ENCODE results near the gene INO80B.

Gene INO80B

DNA sequence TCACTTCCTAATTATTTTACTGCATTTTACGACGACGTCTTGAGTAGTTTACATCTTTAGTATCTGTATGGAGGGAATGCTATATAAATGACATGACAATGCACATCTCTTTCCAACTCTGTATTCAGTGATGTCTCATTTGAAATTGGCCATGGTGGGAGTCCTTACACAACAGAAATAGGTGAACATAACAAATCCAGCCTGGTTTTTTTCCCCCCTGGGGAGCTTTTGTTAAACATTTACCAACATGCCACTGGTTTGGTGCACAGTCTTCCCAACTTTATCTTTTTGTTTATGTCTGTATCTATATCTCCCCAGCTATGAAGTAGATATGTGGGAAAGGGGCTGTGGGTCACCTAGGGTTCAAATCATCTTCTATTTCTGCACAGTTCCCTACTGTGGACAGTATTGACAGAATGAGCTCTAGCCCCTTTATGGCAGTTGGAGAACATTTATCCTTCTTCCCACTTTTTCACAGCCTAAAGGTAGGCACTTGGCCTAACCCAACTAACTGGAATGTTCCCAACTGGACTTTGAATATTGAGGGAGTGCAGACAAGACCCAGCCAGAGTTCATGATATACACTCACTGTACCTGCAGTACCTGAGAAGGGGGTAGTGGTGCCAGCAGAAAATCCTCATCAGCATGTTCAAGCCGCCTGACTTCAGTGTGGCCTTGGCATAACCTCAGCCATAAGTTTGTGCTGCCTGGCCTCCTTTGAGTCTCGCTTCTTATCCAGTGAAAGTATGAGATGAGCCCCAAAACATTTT lies 7.5 kb upstream of the INO80B start:
- Histone ChIP-seq H3K27me3 (ENCODE audit: insufficient read depth, poor library complexity, severe bottlenecking) (peaks cover 17% of the 10 kb centered on the region), H3K27ac (replicated peaks) (no peak overlapping the region), H3K4me3 (replicated peaks; ENCODE audit: insufficient read depth, low read length) (no peak overlapping the region)
- TF ChIP-seq SPI1 (IDR thresholded peaks at IDR 0.05; ENCODE audit: borderline replicate concordance, low read depth), result no peak
- no peak for DNase-seq (ENCODE audit: low read depth in 1 of 2, low spot score in 1 of 2)

DNA sequence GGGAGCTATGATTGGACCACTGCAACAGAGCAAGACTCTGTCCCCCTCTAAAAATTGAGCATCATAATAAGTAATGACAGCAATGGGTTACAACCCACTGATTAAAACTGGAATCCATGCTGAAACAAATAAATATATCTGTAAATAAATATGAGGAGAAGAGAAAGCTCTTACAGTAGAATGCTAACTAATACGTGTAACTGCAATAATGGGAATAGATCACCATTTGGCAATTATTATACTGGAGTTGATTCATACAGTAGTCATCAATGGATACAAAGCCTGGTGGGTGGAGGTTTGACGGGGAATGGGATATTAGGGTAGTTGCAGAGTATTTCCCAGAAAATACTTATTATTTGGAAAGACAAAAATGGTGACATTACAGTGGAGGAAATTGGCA lies 6.1 kb upstream of the INO80B start:
- Histone ChIP-seq H3K27ac (replicated peaks) (no peak overlapping the region), H3K4me3 (replicated peaks; ENCODE audit: insufficient read depth, low read length) (no peak overlapping the region), H3K27me3 (ENCODE audit: insufficient read depth, poor library complexity, severe bottlenecking) (peaks cover 6% of the 10 kb centered on the region)
- DNase-seq (ENCODE audit: low read depth in 1 of 2, low spot score in 1 of 2), result no peak
- TF ChIP-seq SPI1 (IDR thresholded peaks at IDR 0.05; ENCODE audit: borderline replicate concordance, low read depth) (no peak), GABPA (IDR thresholded peaks at IDR 0.05; ENCODE audit: low read depth) (no peak), POLR2AphosphoS5 (IDR thresholded peaks at IDR 0.05; ENCODE audit: low read depth) (no peak)
- TF ChIP-seq, protein P1, sequence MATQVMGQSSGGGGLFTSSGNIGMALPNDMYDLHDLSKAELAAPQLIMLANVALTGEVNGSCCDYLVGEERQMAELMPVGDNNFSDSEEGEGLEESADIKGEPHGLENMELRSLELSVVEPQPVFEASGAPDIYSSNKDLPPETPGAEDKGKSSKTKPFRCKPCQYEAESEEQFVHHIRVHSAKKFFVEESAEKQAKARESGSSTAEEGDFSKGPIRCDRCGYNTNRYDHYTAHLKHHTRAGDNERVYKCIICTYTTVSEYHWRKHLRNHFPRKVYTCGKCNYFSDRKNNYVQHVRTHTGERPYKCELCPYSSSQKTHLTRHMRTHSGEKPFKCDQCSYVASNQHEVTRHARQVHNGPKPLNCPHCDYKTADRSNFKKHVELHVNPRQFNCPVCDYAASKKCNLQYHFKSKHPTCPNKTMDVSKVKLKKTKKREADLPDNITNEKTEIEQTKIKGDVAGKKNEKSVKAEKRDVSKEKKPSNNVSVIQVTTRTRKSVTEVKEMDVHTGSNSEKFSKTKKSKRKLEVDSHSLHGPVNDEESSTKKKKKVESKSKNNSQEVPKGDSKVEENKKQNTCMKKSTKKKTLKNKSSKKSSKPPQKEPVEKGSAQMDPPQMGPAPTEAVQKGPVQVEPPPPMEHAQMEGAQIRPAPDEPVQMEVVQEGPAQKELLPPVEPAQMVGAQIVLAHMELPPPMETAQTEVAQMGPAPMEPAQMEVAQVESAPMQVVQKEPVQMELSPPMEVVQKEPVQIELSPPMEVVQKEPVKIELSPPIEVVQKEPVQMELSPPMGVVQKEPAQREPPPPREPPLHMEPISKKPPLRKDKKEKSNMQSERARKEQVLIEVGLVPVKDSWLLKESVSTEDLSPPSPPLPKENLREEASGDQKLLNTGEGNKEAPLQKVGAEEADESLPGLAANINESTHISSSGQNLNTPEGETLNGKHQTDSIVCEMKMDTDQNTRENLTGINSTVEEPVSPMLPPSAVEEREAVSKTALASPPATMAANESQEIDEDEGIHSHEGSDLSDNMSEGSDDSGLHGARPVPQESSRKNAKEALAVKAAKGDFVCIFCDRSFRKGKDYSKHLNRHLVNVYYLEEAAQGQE (IDR thresholded peaks at IDR 0.05; ENCODE audit: insufficient replicate concordance, low read depth), result no peak
- TF ChIP-seq, protein P2, sequence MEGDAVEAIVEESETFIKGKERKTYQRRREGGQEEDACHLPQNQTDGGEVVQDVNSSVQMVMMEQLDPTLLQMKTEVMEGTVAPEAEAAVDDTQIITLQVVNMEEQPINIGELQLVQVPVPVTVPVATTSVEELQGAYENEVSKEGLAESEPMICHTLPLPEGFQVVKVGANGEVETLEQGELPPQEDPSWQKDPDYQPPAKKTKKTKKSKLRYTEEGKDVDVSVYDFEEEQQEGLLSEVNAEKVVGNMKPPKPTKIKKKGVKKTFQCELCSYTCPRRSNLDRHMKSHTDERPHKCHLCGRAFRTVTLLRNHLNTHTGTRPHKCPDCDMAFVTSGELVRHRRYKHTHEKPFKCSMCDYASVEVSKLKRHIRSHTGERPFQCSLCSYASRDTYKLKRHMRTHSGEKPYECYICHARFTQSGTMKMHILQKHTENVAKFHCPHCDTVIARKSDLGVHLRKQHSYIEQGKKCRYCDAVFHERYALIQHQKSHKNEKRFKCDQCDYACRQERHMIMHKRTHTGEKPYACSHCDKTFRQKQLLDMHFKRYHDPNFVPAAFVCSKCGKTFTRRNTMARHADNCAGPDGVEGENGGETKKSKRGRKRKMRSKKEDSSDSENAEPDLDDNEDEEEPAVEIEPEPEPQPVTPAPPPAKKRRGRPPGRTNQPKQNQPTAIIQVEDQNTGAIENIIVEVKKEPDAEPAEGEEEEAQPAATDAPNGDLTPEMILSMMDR (IDR thresholded peaks at IDR 0.05; ENCODE audit: insufficient read depth, low read length), result no peak

DNA sequence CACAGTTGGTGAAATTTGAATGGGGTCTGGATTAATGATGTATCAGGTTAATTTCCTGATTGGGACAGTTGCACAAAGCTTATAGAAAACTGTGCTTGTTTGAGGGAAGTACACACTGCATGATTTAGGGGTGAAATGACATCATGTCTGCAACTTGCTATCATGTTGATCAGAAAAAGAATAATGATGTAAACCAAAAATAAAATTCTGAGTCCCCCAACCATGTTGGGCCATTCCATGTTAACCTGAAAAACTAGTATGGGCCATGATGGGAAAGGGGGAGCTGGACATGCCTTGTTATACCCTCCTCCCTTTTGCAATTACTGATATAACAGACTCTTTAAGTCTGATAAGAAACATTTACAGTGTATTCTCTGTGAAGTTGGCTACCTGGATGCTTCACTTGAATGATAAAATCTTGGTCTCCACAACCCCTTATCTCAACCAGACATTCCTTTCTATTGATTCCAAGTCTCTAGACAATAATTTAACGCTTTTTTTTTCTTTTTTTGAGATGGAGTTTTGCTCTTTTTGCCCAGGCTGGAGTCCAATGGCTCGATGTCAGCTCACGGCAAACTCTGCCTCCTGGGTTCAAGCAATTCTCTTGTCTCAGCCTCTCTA lies 4.2 kb upstream of the INO80B start:
- H3K27me3 ChIP-seq (ENCODE audit: insufficient read depth, poor library complexity, severe bottlenecking), result no peaks in the 10 kb centered on the region
- no peak for DNase-seq (ENCODE audit: low read depth in 1 of 2, low spot score in 1 of 2)
- H3K4me3 ChIP-seq (replicated peaks; ENCODE audit: insufficient read depth, low read length), result no peak overlapping the region
- TF ChIP-seq, protein P2 (IDR thresholded peaks at IDR 0.05; ENCODE audit: insufficient read depth, low read length), result no peak
- TF ChIP-seq POLR2AphosphoS5 (IDR thresholded peaks at IDR 0.05; ENCODE audit: low read depth) (no peak), SPI1 (IDR thresholded peaks at IDR 0.05; ENCODE audit: borderline replicate concordance, low read depth) (no peak), GABPA (IDR thresholded peaks at IDR 0.05; ENCODE audit: low read depth) (no peak)
- TF ChIP-seq, protein P1 (IDR thresholded peaks at IDR 0.05; ENCODE audit: insufficient replicate concordance, low read depth), result no peak
- no peak overlapping the region for H3K27ac ChIP-seq (replicated peaks)

DNA sequence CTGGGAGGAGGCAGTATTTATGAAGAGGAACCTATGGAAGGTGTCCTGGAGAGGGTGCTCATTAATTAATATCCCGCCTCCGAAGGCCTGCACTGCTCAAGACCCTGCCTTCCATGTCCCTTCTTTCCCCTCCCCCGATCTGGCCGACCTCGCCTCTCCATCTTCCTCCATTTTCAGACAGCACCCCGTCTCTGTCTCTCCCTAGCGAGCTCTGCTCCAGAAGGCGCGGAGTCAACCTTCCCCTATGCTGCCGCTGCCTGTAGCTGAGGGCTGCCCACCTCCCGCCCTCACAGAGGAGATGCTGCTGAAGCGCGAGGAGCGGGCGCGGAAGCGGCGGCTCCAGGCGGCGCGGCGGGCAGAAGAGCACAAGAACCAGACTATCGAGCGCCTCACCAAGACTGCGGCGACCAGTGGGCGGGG lies 2.3 kb downstream of the INO80B start:
- peak overlapping the region; percentile 84 for H3K27ac ChIP-seq (replicated peaks)
- no peaks in the 10 kb centered on the region for H3K27me3 ChIP-seq (ENCODE audit: insufficient read depth, poor library complexity, severe bottlenecking)
- DNase-seq (ENCODE audit: low read depth in 1 of 2, low spot score in 1 of 2), result peak in 1 of 2 experiments; percentile 34
- TF ChIP-seq SPI1 (IDR thresholded peaks at IDR 0.05; ENCODE audit: borderline replicate concordance, low read depth), result no peak
- no peak for TF ChIP-seq GABPA (IDR thresholded peaks at IDR 0.05; ENCODE audit: low read depth)
- TF ChIP-seq, protein P2 (IDR thresholded peaks at IDR 0.05; ENCODE audit: insufficient read depth, low read length), result no peak
- TF ChIP-seq, protein P1 (IDR thresholded peaks at IDR 0.05; ENCODE audit: insufficient replicate concordance, low read depth), result no peak
- TF ChIP-seq POLR2AphosphoS5 (IDR thresholded peaks at IDR 0.05; ENCODE audit: low read depth), result no peak
- H3K4me3 ChIP-seq (replicated peaks; ENCODE audit: insufficient read depth, low read length), result peak overlapping the region; percentile 68

Measured in HL-60 (cell line).